ENCODE data around the gene LHPP.

DNA sequence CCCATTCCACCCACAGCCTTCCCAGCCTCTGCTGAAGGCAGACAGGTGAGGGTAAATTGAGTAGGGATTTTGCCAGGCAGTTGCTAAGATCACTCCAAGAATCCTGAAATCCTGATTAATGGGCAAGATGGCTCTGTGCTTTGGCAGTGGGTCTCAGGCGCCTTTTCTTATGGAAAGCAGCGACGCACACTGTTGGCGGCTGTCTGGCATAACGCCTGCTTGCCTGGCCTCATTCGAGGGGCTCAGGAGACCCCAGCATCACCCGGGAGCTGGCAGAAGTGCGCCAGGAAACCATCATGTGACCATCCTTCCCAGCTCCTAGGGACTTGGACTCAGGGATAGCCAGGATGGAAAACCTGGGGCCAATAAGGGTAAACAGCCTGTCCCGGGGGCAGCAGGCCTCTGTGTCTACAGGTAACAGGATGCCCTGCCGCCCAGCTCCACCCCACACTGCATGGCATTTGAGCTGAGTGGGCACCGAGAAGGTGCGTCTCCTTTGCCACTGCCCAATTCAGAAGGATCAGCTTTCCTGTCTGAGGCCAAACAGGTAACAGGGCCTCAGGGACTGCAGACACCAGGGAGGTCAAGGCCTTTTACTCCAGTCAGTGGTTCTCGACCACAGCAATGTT lies 184.0 kb downstream of the LHPP start:
- TF ChIP-seq CTCF (conservative IDR thresholded peaks at IDR 0.05; ENCODE audit: low read depth, low read length) (no peak), EZH2 (IDR thresholded peaks at IDR 0.05; ENCODE audit: low read length, unreplicated experiment) (no peak), EZH2phosphoT487 (IDR thresholded peaks at IDR 0.05; ENCODE audit: borderline replicate concordance, low read length) (no peak)
